Central memory CD8-positive, alpha-beta T cell (primary cell): ENCODE data around the gene OR4E2.
"Not testable (repeated sequence)": the region's sequence is repeated elsewhere in the genome, so short reads cannot be mapped to it uniquely, and the experiment has no call there.

Source experiments
- ATAC-seq: fragments of 150-1000 bp; cut with Tn5 transposase; replicated peaks from 2 replicates; pipeline ENCODE4 v1.10.0; 2022; ENCODE audit warnings: mild to moderate bottlenecking, moderate FRiP score, moderate number of reproducible peaks; ENCODE audit not compliant: poor library complexity, severe bottlenecking; ENCODE audit errors: extremely low read depth
- DNase-seq, 2 donors: peaks; one replicate each; pipeline ENCODE4 v3.0.0; 2021; ENCODE audit warnings: low spot score in 2 of 2
- H3K27ac Mint-ChIP-seq: one replicate; pipeline ENCODE4 v1.8.0; 2022; ENCODE audit warnings: low read depth, mild to moderate bottlenecking, moderate library complexity, mixed read lengths
- H3K27me3 Mint-ChIP-seq: one replicate; pipeline ENCODE4 v1.8.0; 2022; ENCODE audit warnings: mixed read lengths
- H3K36me3 Mint-ChIP-seq: one replicate; pipeline ENCODE4 v1.8.0; 2022; ENCODE audit warnings: mild to moderate bottlenecking, moderate library complexity, mixed read lengths; ENCODE audit not compliant: insufficient read depth
- H3K4me1 Mint-ChIP-seq: one replicate; pipeline ENCODE4 v1.8.0; 2022; ENCODE audit warnings: mixed read lengths
- H3K4me3 Mint-ChIP-seq: one replicate; pipeline ENCODE4 v1.8.0; 2022; ENCODE audit warnings: mild to moderate bottlenecking, moderate library complexity, mixed read lengths
- H3K9me3 Mint-ChIP-seq: one replicate; pipeline ENCODE4 v1.8.0; 2022; ENCODE audit warnings: mixed read lengths

OR4E2 gene, protein sequence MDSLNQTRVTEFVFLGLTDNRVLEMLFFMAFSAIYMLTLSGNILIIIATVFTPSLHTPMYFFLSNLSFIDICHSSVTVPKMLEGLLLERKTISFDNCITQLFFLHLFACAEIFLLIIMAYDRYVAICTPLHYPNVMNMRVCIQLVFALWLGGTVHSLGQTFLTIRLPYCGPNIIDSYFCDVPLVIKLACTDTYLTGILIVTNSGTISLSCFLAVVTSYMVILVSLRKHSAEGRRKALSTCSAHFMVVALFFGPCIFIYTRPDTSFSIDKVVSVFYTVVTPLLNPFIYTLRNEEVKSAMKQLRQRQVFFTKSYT

DNA sequence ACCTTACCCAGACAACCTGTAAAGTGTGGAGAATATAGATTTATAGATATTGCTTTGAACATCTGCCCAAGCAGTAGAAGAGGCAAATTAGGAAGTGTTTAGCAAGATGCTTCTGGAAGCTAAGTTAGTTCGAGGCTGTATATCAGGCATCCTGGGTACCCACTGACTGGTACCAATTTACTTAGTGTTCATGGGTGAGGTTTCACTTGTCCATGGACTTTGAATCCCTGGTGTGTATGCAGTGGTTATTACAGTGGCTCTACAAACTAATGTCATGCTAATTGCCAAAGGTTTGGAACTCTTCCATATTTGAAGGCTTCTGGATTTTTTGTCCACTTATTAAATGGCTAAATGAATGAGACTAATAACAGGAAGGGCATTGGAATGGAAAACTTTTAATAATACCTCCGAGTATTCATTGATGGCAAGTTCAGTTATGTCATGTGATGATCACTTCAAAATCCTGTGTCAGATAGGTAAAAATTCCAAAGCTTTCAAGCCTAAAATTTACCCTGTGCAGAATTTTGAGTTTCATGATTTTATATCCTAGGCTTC, at the start of gene OR4E2:
Gene OR4E2 (plus strand): TSS at position 505 of the 555 bp plus-strand sequence. CDS start 11,248 bp downstream, outside the sequence.
- no peak for ATAC-seq
- no peaks in the 10 kb centered on the region for H3K36me3 Mint-ChIP-seq
- DNase-seq = no peak
- no peaks in the 10 kb centered on the region for H3K9me3 Mint-ChIP-seq
- no peaks in the 10 kb centered on the region for H3K4me1 Mint-ChIP-seq
- peaks cover 42% of the 10 kb centered on the region for H3K27me3 Mint-ChIP-seq
- H3K27ac Mint-ChIP-seq = no peak within 1 kb of the TSS
- no peak within 1 kb of the TSS for H3K4me3 Mint-ChIP-seq

DNA sequence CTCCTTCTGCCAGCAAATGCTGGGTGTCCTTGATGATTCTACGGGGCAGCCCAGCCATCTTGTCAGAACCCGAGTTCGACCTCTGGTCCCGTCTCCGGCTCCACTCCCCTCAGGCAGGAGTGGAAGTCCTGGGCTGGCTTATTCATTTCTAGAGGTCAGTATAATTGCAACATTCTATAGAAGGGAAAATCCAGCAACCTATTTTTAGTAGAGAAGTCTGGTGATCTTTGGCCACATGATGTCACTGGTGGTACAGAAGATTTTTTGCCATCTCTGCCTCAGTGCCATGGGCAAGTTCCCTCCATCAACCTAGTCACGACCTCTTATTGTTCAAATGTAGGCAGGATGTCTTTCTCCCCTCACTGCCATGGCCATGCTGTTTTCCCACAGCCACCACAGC, 41.3 kb upstream of the OR4E2 start:
- H3K9me3 Mint-ChIP-seq = no peaks in the 10 kb centered on the region

GRCh38 chr14:21614240-21614639, 39.4 kb upstream of the OR4E2 start:
- ATAC-seq (no peak), DNase-seq (no peak)
- Mint-ChIP-seq H3K36me3 (no peaks in the 10 kb centered on the region), H3K9me3 (no peaks in the 10 kb centered on the region), H3K27me3 (peaks cover 40% of the 10 kb centered on the region), H3K4me3 (no peak overlapping the region), H3K4me1 (no peaks in the 10 kb centered on the region), H3K27ac (no peak overlapping the region)

More for the DNA sequence above, 41.3 kb upstream of the OR4E2 start:
- Mint-ChIP-seq H3K4me1 (no peaks in the 10 kb centered on the region), H3K36me3 (no peaks in the 10 kb centered on the region), H3K27ac (no peak overlapping the region), H3K4me3 (no peak overlapping the region), H3K27me3 (peaks cover 36% of the 10 kb centered on the region)
- no peak for DNase-seq
- ATAC-seq = no peak

- Mint-ChIP-seq H3K27ac (no peak overlapping the region), H3K36me3 (no peaks in the 10 kb centered on the region), H3K27me3 (peaks cover 61% of the 10 kb centered on the region), H3K9me3 (no peaks in the 10 kb centered on the region), H3K4me3 (no peak overlapping the region), H3K4me1 (no peaks in the 10 kb centered on the region)
- DNase-seq (no peak), ATAC-seq (no peak)
These were observed 36.0 kb upstream of the OR4E2 start for GRCh38 chr14:21617614-21618013.

DNA sequence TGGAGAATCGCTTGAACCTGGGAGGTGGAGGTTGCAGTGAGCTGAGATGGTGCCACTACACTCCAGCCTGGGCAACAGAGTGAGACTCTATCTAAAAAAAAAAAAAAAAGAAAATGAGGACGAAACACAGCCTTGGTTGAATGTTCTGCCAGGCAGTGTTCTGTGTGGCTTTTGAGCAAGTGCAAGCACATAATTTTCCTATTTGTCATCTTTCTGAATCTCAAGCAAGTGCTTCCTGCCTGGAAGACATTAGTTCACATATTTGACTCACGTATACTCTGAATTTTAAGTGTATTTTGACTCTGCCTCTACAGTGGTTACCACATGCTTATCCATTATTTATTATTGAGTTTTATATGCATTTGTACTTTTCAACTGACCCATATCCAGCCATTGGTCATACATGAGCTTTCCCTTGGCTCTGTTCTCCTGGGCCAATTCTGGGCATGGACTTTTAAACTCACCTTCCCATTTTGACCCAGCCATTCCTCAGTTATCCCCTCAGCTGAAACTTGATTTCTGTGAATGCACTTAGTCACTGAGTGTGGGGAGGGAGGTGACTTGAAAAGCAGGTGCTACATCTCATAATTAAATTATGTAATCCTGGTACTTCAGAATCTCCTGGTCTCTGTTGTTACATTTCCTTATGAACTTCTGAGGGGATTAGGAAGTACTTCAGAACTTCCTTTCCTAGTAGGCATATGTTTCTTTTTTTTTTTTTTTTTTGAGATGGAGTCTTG, 27.0 kb upstream of the OR4E2 start:
- H3K27me3 Mint-ChIP-seq = peaks cover 29% of the 10 kb centered on the region
- H3K9me3 Mint-ChIP-seq = no peaks in the 10 kb centered on the region
- DNase-seq = no peak
- H3K4me3 Mint-ChIP-seq = no peak overlapping the region
- no peak overlapping the region for H3K27ac Mint-ChIP-seq
- H3K4me1 Mint-ChIP-seq = no peaks in the 10 kb centered on the region
- ATAC-seq = no peak
- no peaks in the 10 kb centered on the region for H3K36me3 Mint-ChIP-seq

DNA sequence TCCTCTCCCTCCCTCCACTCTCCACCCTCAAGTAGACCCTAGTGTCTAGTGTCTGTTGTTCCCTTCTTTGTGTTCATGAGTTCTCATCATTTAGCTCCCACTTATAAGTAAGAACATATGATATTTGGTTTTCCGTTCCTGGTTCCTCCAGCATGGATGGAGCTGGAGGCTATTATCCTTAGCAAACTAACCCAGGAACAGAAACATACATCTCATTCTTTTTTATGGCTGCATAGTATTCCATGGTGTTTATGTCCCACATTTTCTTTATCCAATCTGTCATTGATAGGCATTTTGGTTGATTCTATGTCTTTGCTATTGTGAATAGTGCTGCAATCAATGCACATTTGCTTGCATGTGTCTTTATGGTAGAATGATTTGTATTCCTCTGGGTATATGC, 23.1 kb upstream of the OR4E2 start:
- DNase-seq, H3K4me1 Mint-ChIP-seq, ATAC-seq, H3K4me3 Mint-ChIP-seq, H3K27ac Mint-ChIP-seq, H3K36me3 Mint-ChIP-seq, H3K9me3 Mint-ChIP-seq: not testable (repeated sequence)
- H3K27me3 Mint-ChIP-seq = peaks cover 36% of the 10 kb centered on the region

DNA sequence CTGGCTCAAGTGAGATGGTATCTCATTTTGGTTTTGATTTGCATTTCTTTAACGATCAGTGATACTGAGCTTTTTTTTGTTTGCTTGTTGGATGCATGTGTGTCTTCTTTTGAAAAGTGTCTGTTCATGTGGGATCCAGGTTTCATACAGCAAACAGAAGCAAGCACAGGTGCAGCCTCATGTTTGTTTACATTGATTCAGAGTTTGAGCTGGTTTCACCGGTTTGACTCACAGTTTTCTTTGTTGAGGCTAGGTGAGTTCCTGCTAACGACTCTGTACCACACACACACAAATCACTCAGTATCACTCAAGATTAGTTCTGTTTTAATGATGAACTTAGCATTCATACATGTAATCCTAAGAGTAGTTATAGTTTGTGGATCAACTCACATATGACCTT, 22.6 kb upstream of the OR4E2 start:
- H3K27me3 Mint-ChIP-seq = peaks cover 35% of the 10 kb centered on the region
- no peaks in the 10 kb centered on the region for H3K4me1 Mint-ChIP-seq
- H3K27ac Mint-ChIP-seq = no peak overlapping the region
- no peak overlapping the region for H3K4me3 Mint-ChIP-seq
- DNase-seq (no peak), ATAC-seq (no peak)
- no peaks in the 10 kb centered on the region for H3K36me3 Mint-ChIP-seq
- H3K9me3 Mint-ChIP-seq = no peaks in the 10 kb centered on the region

GRCh38 chr14:21634840-21635239, 18.8 kb upstream of the OR4E2 start, which contains the start of gene OR10G2:
TSS of gene OR10G2 (minus strand) at chr14:21634940. CDS start at chr14:21634842, 98 bp downstream.
- Mint-ChIP-seq H3K4me3 (no peak within 1 kb of the TSS), H3K27ac (no peak within 1 kb of the TSS), H3K27me3 (peaks cover 19% of the 10 kb centered on the region), H3K4me1 (no peaks in the 10 kb centered on the region), H3K9me3 (no peaks in the 10 kb centered on the region), H3K36me3 (no peaks in the 10 kb centered on the region)
- no peak for DNase-seq
- ATAC-seq = no peak

GRCh38 chr14:21642683-21643082, 11.0 kb upstream of the OR4E2 start:
- no peaks in the 10 kb centered on the region for H3K27me3 Mint-ChIP-seq
- DNase-seq = no peak
- H3K4me3 Mint-ChIP-seq = peak overlapping the region; percentile 53
- H3K27ac Mint-ChIP-seq = peak overlapping the region; percentile 84
- no peaks in the 10 kb centered on the region for H3K36me3 Mint-ChIP-seq
- H3K4me1 Mint-ChIP-seq = no peaks in the 10 kb centered on the region
- no peaks in the 10 kb centered on the region for H3K9me3 Mint-ChIP-seq
- ATAC-seq = no peak

- H3K4me3 Mint-ChIP-seq = peak overlapping the region; percentile 53
- no peak for DNase-seq
These were observed 10.2 kb upstream of the OR4E2 start for GRCh38 chr14:21643407-21643806.

GRCh38 chr14:21647380-21647779, 6.3 kb upstream of the OR4E2 start:
- no peak for DNase-seq
- H3K4me1 Mint-ChIP-seq = no peaks in the 10 kb centered on the region
- H3K27ac Mint-ChIP-seq = no peak overlapping the region
- no peaks in the 10 kb centered on the region for H3K36me3 Mint-ChIP-seq
- no peak overlapping the region for H3K4me3 Mint-ChIP-seq
- peaks cover 34% of the 10 kb centered on the region for H3K27me3 Mint-ChIP-seq
- no peak for ATAC-seq
- H3K9me3 Mint-ChIP-seq = no peaks in the 10 kb centered on the region

More at GRCh38 chr14:21643407-21643806, 10.2 kb upstream of the OR4E2 start:
- H3K4me1 Mint-ChIP-seq = no peaks in the 10 kb centered on the region
- no peak for ATAC-seq
- H3K36me3 Mint-ChIP-seq = no peaks in the 10 kb centered on the region
- no peaks in the 10 kb centered on the region for H3K27me3 Mint-ChIP-seq
- H3K27ac Mint-ChIP-seq = no peak overlapping the region
- no peaks in the 10 kb centered on the region for H3K9me3 Mint-ChIP-seq

DNA sequence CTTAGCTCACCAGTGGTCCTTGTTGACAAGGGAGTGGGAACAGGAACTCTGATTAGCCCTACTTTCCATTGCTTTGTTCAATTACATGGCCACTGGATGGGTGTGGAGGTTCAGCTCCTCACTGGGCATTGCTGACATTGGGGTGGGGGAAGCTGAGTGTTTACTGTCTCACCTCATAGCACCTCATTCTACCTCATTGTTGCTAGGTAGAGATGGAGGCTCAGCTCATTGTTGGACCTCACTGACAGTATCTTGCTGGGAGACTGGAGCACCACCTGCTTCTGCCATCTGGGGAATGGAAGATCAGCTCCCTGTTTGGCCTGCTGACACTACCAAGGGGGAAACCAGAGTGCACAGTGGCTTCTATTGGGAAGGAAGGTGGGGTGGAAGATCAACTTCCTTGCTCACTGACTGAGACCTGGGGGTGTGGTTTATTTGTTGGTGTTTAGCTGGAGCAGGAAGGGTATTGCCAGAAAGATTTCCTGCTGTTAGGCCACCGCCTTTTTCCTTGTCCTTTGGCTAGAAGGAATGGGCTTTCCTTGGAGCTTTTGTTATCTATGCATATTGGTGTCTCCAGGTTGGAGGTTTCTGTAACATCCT, 1.3 kb upstream of the OR4E2 start:
- H3K27me3 Mint-ChIP-seq = peaks cover 37% of the 10 kb centered on the region
- no peak overlapping the region for H3K27ac Mint-ChIP-seq
- no peaks in the 10 kb centered on the region for H3K4me1 Mint-ChIP-seq
- H3K4me3 Mint-ChIP-seq = no peak overlapping the region
- no peak for DNase-seq
- no peaks in the 10 kb centered on the region for H3K9me3 Mint-ChIP-seq
- ATAC-seq = no peak
- H3K36me3 Mint-ChIP-seq = no peaks in the 10 kb centered on the region
